K562 (cell line): Measurements from ENCODE around the gene NEURL1. TPM values are rescaled to one million over a fixed set of nuclear protein-coding genes. Genes with fewer than 3 reads are reported as not detected.

Experiments used
- ETV1 ChIP-seq: fragments of 450-650 bp; conservative IDR thresholded peaks from 2 replicates; pipeline ENCODE4 v1.6.1; 2016; ENCODE audit warnings: missing genetic modification characterization, control low read depth, low read depth, missing compliant biosample characterization
- GTF2A2 ChIP-seq: IDR thresholded peaks from 2 replicates; pipeline ENCODE4 v1.6.1; 2016; ENCODE audit warnings: mild to moderate bottlenecking, missing genetic modification characterization, missing compliant biosample characterization
- KDM4B ChIP-seq, 2 experiments: fragments of 450-650 bp in 1 of 2; sonication (generic) in 1 of 2; IDR thresholded peaks; 2 replicates each; pipeline ENCODE4 v1.6.1; 2016 to 2017; ENCODE audit warnings: borderline replicate concordance in 2 of 2, antibody characterized with exemption in 1 of 2, low read depth in 1 of 2, mild to moderate bottlenecking in 1 of 2
- RCOR1 ChIP-seq, 2 experiments: IDR thresholded peaks; 2 replicates each; pipeline ENCODE4 v1.6.1; 2012; ENCODE audit warnings: low read depth in 2 of 2, low read length in 2 of 2, borderline replicate concordance in 1 of 2, improper control_type of control experiment in 1 of 2
- SLC30A9 ChIP-seq: fragments of 250-450 bp; sonication (Bioruptor Pico); IDR thresholded peaks from 2 replicates; pipeline ENCODE4 v1.8.0; 2022; ENCODE audit warnings: mild to moderate bottlenecking, moderate library complexity
- ZEB2 ChIP-seq: fragments of 450-650 bp; IDR thresholded peaks from 2 replicates; pipeline ENCODE4 v1.6.1; 2016
- ZNF12 ChIP-seq: sonication (generic); formaldehyde crosslinking; IDR thresholded peaks from 2 replicates; pipeline ENCODE4 v1.4.0; 2020; ENCODE audit warnings: mild to moderate bottlenecking, missing genetic modification reagents
- polyA plus RNA-seq, 8 experiments: library from polyadenylated mRNA; depleted of rRNA in 4 of 8; stranded (reverse) in 5 of 8; unstranded in 3 of 8; fragments of >200 nt; fragmentation: Nextera tagmentation in 2 of 8; fragmentation: Illumina TruSeq in 1 of 8; extraction: Ambion mirVana in 2 of 8; extraction: Trizol in 1 of 8; gene quantifications; 2 replicates each; pipeline versions ENCODE4 v1.2.1 to v1.2.3, GENCODE V29; 2011 to 2014; ENCODE audit warnings: inconsistent platforms in 1 of 8, missing spikeins in 1 of 8
- total RNA-seq, 7 experiments: library from RNA; depleted of rRNA in 6 of 7; stranded (reverse); fragments of >200 nt in 6 of 7; fragmentation: Illumina TruSeq in 2 of 7; extraction: Trizol in 2 of 7; gene quantifications; 2 replicates each; pipeline versions ENCODE4 v1.2.1 to v1.2.3, GENCODE V29; 2011 to 2021; ENCODE audit warnings: low replicate concordance in 1 of 7
- TF ChIP-seq, protein P1 (sequence below), 2 experiments: fragments of 250-450 bp in 1 of 2; fragments of 450-650 bp in 1 of 2; sonication (Bioruptor Pico) in 1 of 2; IDR thresholded peaks; 2 replicates each; pipeline versions ENCODE4 v1.6.1 to v1.8.0; 2016 to 2021; ENCODE audit warnings: mild to moderate bottlenecking in 2 of 2, moderate library complexity in 2 of 2, missing compliant biosample characterization in 1 of 2, missing genetic modification characterization in 1 of 2
- TF ChIP-seq, protein P2 (sequence below): fragments of 450-650 bp; IDR thresholded peaks from 2 replicates; pipeline ENCODE4 v1.7.1; 2018; ENCODE audit warnings: mild to moderate bottlenecking, low read depth; ENCODE audit not compliant: partially characterized antibody
- TF ChIP-seq, protein P3 (sequence below), 2 experiments: fragments of 450-650 bp; formaldehyde crosslinking in 1 of 2; IDR thresholded peaks; 2 replicates each; pipeline versions ENCODE4 v1.4.0 to v1.6.1; 2014 to 2020; ENCODE audit warnings: mild to moderate bottlenecking in 2 of 2, borderline replicate concordance in 1 of 2, low read depth in 1 of 2

The NEURL1 gene
- total and polyA plus RNA-seq, 9 of the 15 experiments (the other 6 are each of a cell fraction or from before 2014, with no cell fraction given): 0.01 to 0.45 (median 0.16) TPM; not detected in 5

DNA sequence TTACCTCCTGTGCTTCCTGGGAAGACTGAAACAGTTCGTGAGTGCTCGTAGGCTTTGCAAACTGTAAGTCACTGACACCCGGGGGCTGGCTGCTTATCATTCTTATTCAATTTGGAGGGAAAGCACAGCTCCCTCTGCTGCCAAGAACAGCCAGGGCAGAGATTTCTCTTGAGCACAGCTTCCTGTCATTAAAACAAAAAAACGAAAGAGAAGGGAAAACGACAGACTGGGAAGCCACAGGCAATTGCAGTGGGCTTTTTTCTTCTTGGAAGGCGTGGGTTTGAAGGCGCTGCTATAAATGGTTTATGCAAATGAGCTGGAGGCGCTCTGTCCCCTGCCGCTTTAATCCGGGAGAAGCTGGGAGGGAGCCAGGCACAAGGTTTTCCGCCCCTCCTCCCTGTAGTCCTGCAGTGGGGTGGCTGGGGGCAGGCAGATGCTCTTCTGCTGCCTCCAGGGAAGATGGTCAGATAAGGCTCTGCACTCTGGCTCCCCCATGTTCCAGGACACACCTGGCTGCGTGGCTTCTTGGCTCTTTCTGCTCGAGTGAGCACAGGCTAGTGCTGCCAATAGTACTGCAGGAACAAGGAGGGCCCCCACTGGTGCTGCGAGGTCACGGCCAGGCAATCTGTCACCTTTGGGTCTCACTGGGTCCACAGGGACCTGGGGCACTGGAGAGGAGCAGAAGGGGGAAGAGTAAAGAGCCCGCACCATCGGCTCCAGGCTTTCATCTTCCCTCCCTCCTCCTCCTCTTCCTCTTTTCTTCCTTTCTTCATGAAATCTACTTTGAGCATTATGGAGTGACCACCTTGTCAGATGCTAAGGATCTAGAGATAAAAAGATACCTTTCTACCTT is 49.5 kb downstream of the NEURL1 start (continued):
- TF ChIP-seq, protein P1, sequence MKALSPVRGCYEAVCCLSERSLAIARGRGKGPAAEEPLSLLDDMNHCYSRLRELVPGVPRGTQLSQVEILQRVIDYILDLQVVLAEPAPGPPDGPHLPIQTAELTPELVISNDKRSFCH (CRISPR knock-in tag; IDR thresholded peaks at IDR 0.05): no peak
- TF ChIP-seq, protein P1 (tag; IDR thresholded peaks at IDR 0.05): no peak
- TF ChIP-seq, protein P2, sequence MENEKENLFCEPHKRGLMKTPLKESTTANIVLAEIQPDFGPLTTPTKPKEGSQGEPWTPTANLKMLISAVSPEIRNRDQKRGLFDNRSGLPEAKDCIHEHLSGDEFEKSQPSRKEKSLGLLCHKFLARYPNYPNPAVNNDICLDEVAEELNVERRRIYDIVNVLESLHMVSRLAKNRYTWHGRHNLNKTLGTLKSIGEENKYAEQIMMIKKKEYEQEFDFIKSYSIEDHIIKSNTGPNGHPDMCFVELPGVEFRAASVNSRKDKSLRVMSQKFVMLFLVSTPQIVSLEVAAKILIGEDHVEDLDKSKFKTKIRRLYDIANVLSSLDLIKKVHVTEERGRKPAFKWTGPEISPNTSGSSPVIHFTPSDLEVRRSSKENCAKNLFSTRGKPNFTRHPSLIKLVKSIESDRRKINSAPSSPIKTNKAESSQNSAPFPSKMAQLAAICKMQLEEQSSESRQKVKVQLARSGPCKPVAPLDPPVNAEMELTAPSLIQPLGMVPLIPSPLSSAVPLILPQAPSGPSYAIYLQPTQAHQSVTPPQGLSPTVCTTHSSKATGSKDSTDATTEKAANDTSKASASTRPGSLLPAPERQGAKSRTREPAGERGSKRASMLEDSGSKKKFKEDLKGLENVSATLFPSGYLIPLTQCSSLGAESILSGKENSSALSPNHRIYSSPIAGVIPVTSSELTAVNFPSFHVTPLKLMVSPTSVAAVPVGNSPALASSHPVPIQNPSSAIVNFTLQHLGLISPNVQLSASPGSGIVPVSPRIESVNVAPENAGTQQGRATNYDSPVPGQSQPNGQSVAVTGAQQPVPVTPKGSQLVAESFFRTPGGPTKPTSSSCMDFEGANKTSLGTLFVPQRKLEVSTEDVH: peak; percentile 65
- TF ChIP-seq, protein P3, sequence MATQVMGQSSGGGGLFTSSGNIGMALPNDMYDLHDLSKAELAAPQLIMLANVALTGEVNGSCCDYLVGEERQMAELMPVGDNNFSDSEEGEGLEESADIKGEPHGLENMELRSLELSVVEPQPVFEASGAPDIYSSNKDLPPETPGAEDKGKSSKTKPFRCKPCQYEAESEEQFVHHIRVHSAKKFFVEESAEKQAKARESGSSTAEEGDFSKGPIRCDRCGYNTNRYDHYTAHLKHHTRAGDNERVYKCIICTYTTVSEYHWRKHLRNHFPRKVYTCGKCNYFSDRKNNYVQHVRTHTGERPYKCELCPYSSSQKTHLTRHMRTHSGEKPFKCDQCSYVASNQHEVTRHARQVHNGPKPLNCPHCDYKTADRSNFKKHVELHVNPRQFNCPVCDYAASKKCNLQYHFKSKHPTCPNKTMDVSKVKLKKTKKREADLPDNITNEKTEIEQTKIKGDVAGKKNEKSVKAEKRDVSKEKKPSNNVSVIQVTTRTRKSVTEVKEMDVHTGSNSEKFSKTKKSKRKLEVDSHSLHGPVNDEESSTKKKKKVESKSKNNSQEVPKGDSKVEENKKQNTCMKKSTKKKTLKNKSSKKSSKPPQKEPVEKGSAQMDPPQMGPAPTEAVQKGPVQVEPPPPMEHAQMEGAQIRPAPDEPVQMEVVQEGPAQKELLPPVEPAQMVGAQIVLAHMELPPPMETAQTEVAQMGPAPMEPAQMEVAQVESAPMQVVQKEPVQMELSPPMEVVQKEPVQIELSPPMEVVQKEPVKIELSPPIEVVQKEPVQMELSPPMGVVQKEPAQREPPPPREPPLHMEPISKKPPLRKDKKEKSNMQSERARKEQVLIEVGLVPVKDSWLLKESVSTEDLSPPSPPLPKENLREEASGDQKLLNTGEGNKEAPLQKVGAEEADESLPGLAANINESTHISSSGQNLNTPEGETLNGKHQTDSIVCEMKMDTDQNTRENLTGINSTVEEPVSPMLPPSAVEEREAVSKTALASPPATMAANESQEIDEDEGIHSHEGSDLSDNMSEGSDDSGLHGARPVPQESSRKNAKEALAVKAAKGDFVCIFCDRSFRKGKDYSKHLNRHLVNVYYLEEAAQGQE (IDR thresholded peaks at IDR 0.05; ENCODE audit: borderline replicate concordance): 0 out of 2 replicates have a peak, but pooled peaks have one; percentile 17
- TF ChIP-seq, protein P3 (CRISPR knock-in tag; IDR thresholded peaks at IDR 0.05; ENCODE audit: low read depth): no peak
- no peak for TF ChIP-seq KDM4B (IDR thresholded peaks at IDR 0.05; ENCODE audit: borderline replicate concordance in 2 of 2, low read depth in 1 of 2)
- peak in 1 of 2 experiments; percentile 23; a peak in 1 of 4 replicates for TF ChIP-seq RCOR1 (IDR thresholded peaks at IDR 0.05; ENCODE audit: borderline replicate concordance in 1 of 2, low read depth in 2 of 2, low read length in 2 of 2)
- TF ChIP-seq ZEB2: no peak
- no peak for TF ChIP-seq SLC30A9 (CRISPR knock-in tag)
- TF ChIP-seq GTF2A2 (tag): no peak
- TF ChIP-seq ETV1: 0 out of 2 replicates have a peak, but pooled peaks have one; percentile 51
- TF ChIP-seq ZNF12 (CRISPR knock-in tag): no peak
